ENCODE results near the gene SMAD6.

SMAD6 gene

GRCh38 chr15:66655511-66655910, 46.5 kb upstream of the SMAD6 start:
- H3K4me3 ChIP-seq (ENCODE audit: low read length) = no peak overlapping the region
- H3K9me2 ChIP-seq (replicated peaks; ENCODE audit: control insufficient read depth, low read length) = no peaks in the 10 kb centered on the region
- H3K36me3 ChIP-seq (ENCODE audit: control insufficient read depth, low read length) = no peaks in the 10 kb centered on the region
- no peak overlapping the region for H3K4me2 ChIP-seq (ENCODE audit: low read length)
- TF ChIP-seq CTCF (IDR thresholded peaks at IDR 0.05; ENCODE audit: low read depth, low read length, poor library complexity, severe bottlenecking) = no peak
- no peak for TF ChIP-seq EZH2phosphoT487 (IDR thresholded peaks at IDR 0.05; ENCODE audit: borderline replicate concordance, low read length)
- H3F3A ChIP-seq (ENCODE audit: control insufficient read depth, insufficient read depth) = no peaks in the 10 kb centered on the region
- H4K20me1 ChIP-seq (ENCODE audit: control insufficient read depth, insufficient read depth, low read depth, low read length) = no peaks in the 10 kb centered on the region
- H3K27me3 ChIP-seq (ENCODE audit: control insufficient read depth, low read length) = peaks cover 21% of the 10 kb centered on the region
- H3K4me1 ChIP-seq (ENCODE audit: control insufficient read depth, low read length) = 0 out of 2 replicates have a peak, but pooled peaks cover 5% of the 10 kb centered on the region
- no peak overlapping the region for H3K27ac ChIP-seq (ENCODE audit: low read depth, low read length)
- H3K79me2 ChIP-seq (ENCODE audit: control insufficient read depth, low read length) = no peaks in the 10 kb centered on the region
- H3K9me3 ChIP-seq (ENCODE audit: control insufficient read depth, insufficient read depth, low read length) = no peaks in the 10 kb centered on the region

- Histone ChIP-seq H3K4me1 (ENCODE audit: control insufficient read depth, low read length) (0 out of 2 replicates have a peak, but pooled peaks cover 5% of the 10 kb centered on the region), H3K9me2 (replicated peaks; ENCODE audit: control insufficient read depth, low read length) (no peaks in the 10 kb centered on the region), H3K36me3 (ENCODE audit: control insufficient read depth, low read length) (no peaks in the 10 kb centered on the region), H3K27me3 (ENCODE audit: control insufficient read depth, low read length) (peaks cover 21% of the 10 kb centered on the region), H3F3A (ENCODE audit: control insufficient read depth, insufficient read depth) (no peaks in the 10 kb centered on the region), H3K79me2 (ENCODE audit: control insufficient read depth, low read length) (no peaks in the 10 kb centered on the region), H3K4me2 (ENCODE audit: low read length) (no peak overlapping the region), H3K9me3 (ENCODE audit: control insufficient read depth, insufficient read depth, low read length) (no peaks in the 10 kb centered on the region), H4K20me1 (ENCODE audit: control insufficient read depth, insufficient read depth, low read depth, low read length) (no peaks in the 10 kb centered on the region), H3K27ac (ENCODE audit: low read depth, low read length) (no peak overlapping the region), H3K4me3 (ENCODE audit: low read length) (no peak overlapping the region)
- TF ChIP-seq EZH2phosphoT487 (IDR thresholded peaks at IDR 0.05; ENCODE audit: borderline replicate concordance, low read length) (no peak), CTCF (IDR thresholded peaks at IDR 0.05; ENCODE audit: low read depth, low read length, poor library complexity, severe bottlenecking) (no peak)
Measured at GRCh38 chr15:66655997-66656396, 46.0 kb upstream of the SMAD6 start.

- no peaks in the 10 kb centered on the region for H3K36me3 ChIP-seq (ENCODE audit: control insufficient read depth, low read length)
- no peaks in the 10 kb centered on the region for H3K9me2 ChIP-seq (replicated peaks; ENCODE audit: control insufficient read depth, low read length)
- H3K79me2 ChIP-seq (ENCODE audit: control insufficient read depth, low read length) = no peaks in the 10 kb centered on the region
- peaks cover 21% of the 10 kb centered on the region for H3K27me3 ChIP-seq (ENCODE audit: control insufficient read depth, low read length)
- no peak overlapping the region for H3K27ac ChIP-seq (ENCODE audit: low read depth, low read length)
- H4K20me1 ChIP-seq (ENCODE audit: control insufficient read depth, insufficient read depth, low read depth, low read length) = no peaks in the 10 kb centered on the region
- H3K9me3 ChIP-seq (ENCODE audit: control insufficient read depth, insufficient read depth, low read length) = no peaks in the 10 kb centered on the region
- TF ChIP-seq EZH2phosphoT487 (IDR thresholded peaks at IDR 0.05; ENCODE audit: borderline replicate concordance, low read length) (no peak), CTCF (IDR thresholded peaks at IDR 0.05; ENCODE audit: low read depth, low read length, poor library complexity, severe bottlenecking) (no peak)
- H3K4me1 ChIP-seq (ENCODE audit: control insufficient read depth, low read length) = 0 out of 2 replicates have a peak, but pooled peaks cover 5% of the 10 kb centered on the region
- H3F3A ChIP-seq (ENCODE audit: control insufficient read depth, insufficient read depth) = no peaks in the 10 kb centered on the region
- no peak overlapping the region for H3K4me2 ChIP-seq (ENCODE audit: low read length)
- no peak overlapping the region for H3K4me3 ChIP-seq (ENCODE audit: low read length)
Measured at GRCh38 chr15:66657185-66658020, 44.6 kb upstream of the SMAD6 start.

Measured in DOHH2 (cell line).